ENCODE data around the gene CYP26B1. TPM values are rescaled to one million over a fixed set of nuclear protein-coding genes. Genes with fewer than 3 reads are reported as not detected.

Gene CYP26B1
- total and polyA plus RNA-seq, 2 of the 8 experiments (the other 6 are each of a cell fraction or from before 2014, with no cell fraction given), result 0.06 to 0.69 TPM

DNA sequence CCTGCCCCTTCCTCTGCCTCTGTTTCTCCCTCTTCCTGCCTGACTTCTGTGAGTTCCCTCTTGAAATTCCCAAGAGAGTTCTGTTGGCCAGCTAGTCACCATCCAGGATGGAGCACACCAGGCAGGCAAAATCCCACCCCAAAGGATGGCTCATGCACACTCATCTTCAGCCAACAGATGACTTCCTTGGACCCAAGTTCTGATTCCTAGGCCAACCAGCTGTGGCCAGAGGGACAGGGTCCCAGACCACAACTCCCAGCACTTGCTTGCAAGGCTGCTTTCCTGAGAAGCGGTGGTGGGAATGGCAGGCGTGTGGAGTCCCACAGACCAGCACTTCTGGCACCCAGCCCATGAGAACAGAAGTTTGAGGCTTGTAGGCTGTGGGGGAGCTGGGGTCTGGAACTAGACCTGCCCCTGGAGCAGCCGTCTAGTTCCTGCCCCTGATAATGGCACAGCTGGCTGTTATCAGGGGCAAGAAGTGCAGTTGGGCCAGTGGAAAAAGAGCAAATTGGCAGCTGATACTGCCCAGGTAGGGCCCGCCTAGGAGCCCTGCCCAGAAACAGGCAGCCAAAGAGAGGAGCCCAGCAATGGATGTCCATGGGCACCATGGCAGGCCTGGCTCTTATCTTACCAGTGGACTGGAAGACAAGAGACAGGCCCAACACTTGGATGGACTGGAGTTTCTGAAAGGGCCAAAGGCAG, 56.7 kb downstream of the CYP26B1 start:
- 92% methylated on average over 4 of the region's 4 CpGs; no CpG with 5 or more reads in 1 of the 2 experiments for WGBS, 2 experiments (ENCODE audit: extremely low coverage in 1 of 2, insufficient coverage in 1 of 2, insufficient read length in 1 of 2, insufficient replicate concordance in 2 of 2, low coverage in 1 of 2, low lambda C conversion rate in 2 of 2, missing lambda C conversion rate in 1 of 2)
- Histone ChIP-seq H3K79me2 (ENCODE audit: control insufficient read depth in 1 of 2, insufficient read depth in 2 of 2, low read length in 2 of 2) (no peaks in the 10 kb centered on the region), H3K4me3 (ENCODE audit: extremely low read depth in 1 of 4, insufficient read depth in 2 of 4, low read depth in 3 of 4, low read length in 4 of 4) (no peak overlapping the region), H3K9ac (replicated peaks in 1 of 4; ENCODE audit: extremely low read depth in 1 of 4, low read depth in 3 of 4, low read length in 3 of 4) (no peak overlapping the region), H3K14ac (ENCODE audit: insufficient read length) (no peak overlapping the region), H3K79me1 (ENCODE audit: low read depth, low read length) (no peaks in the 10 kb centered on the region), H2BK5ac (ENCODE audit: low read depth, low read length) (no peak overlapping the region), H3K36me3 (ENCODE audit: control insufficient read depth in 2 of 4, insufficient read depth in 4 of 4, low read length in 3 of 4) (no peaks in the 10 kb centered on the region), H4K5ac (ENCODE audit: insufficient read length, low read depth, low read length) (no peak overlapping the region), H3K9me3 (ENCODE audit: insufficient read depth in 2 of 2, low read depth in 1 of 2, low read length in 1 of 2) (peaks cover 2 to 4% of the 10 kb centered on the region in 2 experiments; a peak in 1 of 4 replicates), H4K91ac (replicated peaks; ENCODE audit: insufficient read length, low read length) (no peak overlapping the region), H3K27ac (ENCODE audit: low read depth, low read length) (no peak overlapping the region), H3K27me3 (replicated peaks in 1 of 4; ENCODE audit: control insufficient read depth in 3 of 4, extremely low read depth in 1 of 4, insufficient read depth in 3 of 4, low read length in 3 of 4) (no peaks in the 10 kb centered on the region), H2BK120ac (replicated peaks; ENCODE audit: low read depth, low read length) (no peak overlapping the region), H2BK12ac (ENCODE audit: low read depth, low read length) (no peak overlapping the region), H4K20me1 (replicated peaks in 1 of 2; ENCODE audit: control insufficient read depth in 1 of 2, insufficient read depth in 2 of 2, low read length in 2 of 2) (no peaks in the 10 kb centered on the region), H3K23me2 (ENCODE audit: low read depth, low read length) (no peaks in the 10 kb centered on the region), H4K8ac (ENCODE audit: extremely low read depth, insufficient read depth, low read length) (no peak overlapping the region; the same call in 1 of the 2 replicates), H3K18ac (ENCODE audit: extremely low read depth, low read length) (no peak overlapping the region), H3K4ac (replicated peaks; ENCODE audit: insufficient read length, low read depth, low read length) (no peak overlapping the region), H3K4me1 (replicated peaks in 1 of 4; ENCODE audit: control insufficient read depth in 3 of 4, insufficient read depth in 4 of 4, low read length in 3 of 4) (no peaks in the 10 kb centered on the region; a peak in 1 of 7 replicates), H2AFZ (ENCODE audit: low read length) (no peak overlapping the region), H2BK15ac (ENCODE audit: low read length) (no peak overlapping the region), H2BK20ac (ENCODE audit: low read length) (no peak overlapping the region), H2AK5ac (ENCODE audit: low read depth, low read length) (no peak overlapping the region), H3K23ac (ENCODE audit: insufficient read length) (no peak overlapping the region), H3K56ac (replicated peaks; ENCODE audit: insufficient read length, low read depth, low read length) (no peak overlapping the region), H3K4me2 (ENCODE audit: insufficient read depth in 1 of 2, low read depth in 2 of 2, low read length in 2 of 2) (no peak overlapping the region)
- ChIA-PET CTCF (ENCODE audit: partially characterized antibody) (interaction anchor here (0.5 to 1.2 kb wide), 2 partner anchors 25 to 560 kb away, joined by 3 to 5 read pairs; no protein-coding TSS in a partner anchor), POLR2A (ENCODE audit: partially characterized antibody) (no interaction called here)
- TF ChIP-seq CTBP2 (IDR thresholded peaks at IDR 0.05; ENCODE audit: borderline replicate concordance, insufficient read depth, insufficient read length, low read length) (no peak), TEAD4 (IDR thresholded peaks at IDR 0.05; ENCODE audit: low read depth, low read length) (no peak), SP1 (IDR thresholded peaks at IDR 0.05; ENCODE audit: low read depth, low read length) (no peak), FOSL1 (IDR thresholded peaks at IDR 0.05; ENCODE audit: insufficient read depth, low read depth, low read length) (no peak), BRCA1 (IDR thresholded peaks at IDR 0.05; ENCODE audit: low read depth, low read length) (no peak), RAD21 (IDR thresholded peaks at IDR 0.05 in 1 of 2, conservative IDR thresholded peaks at IDR 0.05 in 1 of 2; ENCODE audit: low read depth in 2 of 2, low read length in 2 of 2) (no peak)
- TF ChIP-seq, protein P1, sequence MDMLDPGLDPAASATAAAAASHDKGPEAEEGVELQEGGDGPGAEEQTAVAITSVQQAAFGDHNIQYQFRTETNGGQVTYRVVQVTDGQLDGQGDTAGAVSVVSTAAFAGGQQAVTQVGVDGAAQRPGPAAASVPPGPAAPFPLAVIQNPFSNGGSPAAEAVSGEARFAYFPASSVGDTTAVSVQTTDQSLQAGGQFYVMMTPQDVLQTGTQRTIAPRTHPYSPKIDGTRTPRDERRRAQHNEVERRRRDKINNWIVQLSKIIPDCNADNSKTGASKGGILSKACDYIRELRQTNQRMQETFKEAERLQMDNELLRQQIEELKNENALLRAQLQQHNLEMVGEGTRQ (IDR thresholded peaks at IDR 0.05; ENCODE audit: low read length), result no peak
- DNase-seq (ENCODE audit: low read depth in 1 of 2, low spot score in 2 of 2) (no peak), FAIRE-seq (no peak)

Measured in H1 (cell line).